A549 (cell line): ENCODE data around the gene DLGAP1.

Experiments
- CEBPB ChIP-seq, 2 experiments: fragments of >200 bp in 1 of 2; sonication (Bioruptor Twin) in 1 of 2; formaldehyde crosslinking in 1 of 2; IDR thresholded peaks; 2 replicates each; pipeline ENCODE4 v1.6.1; 2012 to 2016
- CHD2 ChIP-seq: fragments of 150-350 bp; IDR thresholded peaks from 2 replicates; pipeline ENCODE4 v1.6.1; 2014; ENCODE audit warnings: low read length; ENCODE audit not compliant: partially characterized antibody
- EP300 ChIP-seq, 2 experiments: fragments of >200 bp; sonication (Bioruptor Twin); formaldehyde crosslinking; IDR thresholded peaks; 2 replicates in 1 of 2; 3 replicates in 1 of 2; pipeline ENCODE4 v1.6.1; 2016 to 2017
- JUN ChIP-seq, 2 experiments: fragments of >200 bp; sonication (Bioruptor Twin); formaldehyde crosslinking; IDR thresholded peaks; 2 replicates in 1 of 2; 3 replicates in 1 of 2; pipeline ENCODE4 v1.6.1; 2016 to 2017
- JUNB ChIP-seq: fragments of >200 bp; sonication (Bioruptor Twin); formaldehyde crosslinking; IDR thresholded peaks from 2 replicates; pipeline ENCODE4 v1.6.1; 2016
- MYC ChIP-seq: IDR thresholded peaks from 2 replicates; pipeline ENCODE4 v1.6.1; 2012; ENCODE audit warnings: mild to moderate bottlenecking, inconsistent platforms, low read length, improper control_type of control experiment, borderline replicate concordance
- NR3C1 ChIP-seq: fragments of >200 bp; sonication (Bioruptor Twin); formaldehyde crosslinking; IDR thresholded peaks from 3 replicates; pipeline ENCODE4 v1.6.1; 2017
- PHF8 ChIP-seq: fragments of 200-600 bp; sonication (generic); IDR thresholded peaks from 2 replicates; pipeline ENCODE4 v1.6.1; 2016; ENCODE audit warnings: low read depth, mild to moderate bottlenecking, antibody characterized with exemption, moderate library complexity, borderline replicate concordance
- POLR2A ChIP-seq: IDR thresholded peaks from 2 replicates; pipeline ENCODE4 v1.6.1; 2012; ENCODE audit warnings: mild to moderate bottlenecking, low read length
- POLR2AphosphoS2 ChIP-seq: conservative IDR thresholded peaks from 2 replicates; pipeline ENCODE4 v1.6.1; 2012; ENCODE audit warnings: low read length, improper control_type of control experiment, inconsistent platforms
- RCOR1 ChIP-seq: fragments of 150-350 bp; IDR thresholded peaks from 2 replicates; pipeline ENCODE4 v1.6.1; 2014; ENCODE audit warnings: antibody characterized with exemption, low read length, low read depth
- SREBF2 ChIP-seq: fragments of 450-650 bp; IDR thresholded peaks from 2 replicates; pipeline ENCODE4 v1.6.1; 2014; ENCODE audit warnings: mild to moderate bottlenecking, moderate library complexity
- ZNF302 ChIP-seq: fragments of 250-450 bp; sonication (Bioruptor Pico); IDR thresholded peaks from 2 replicates; pipeline ENCODE4 v1.9.0; 2021; ENCODE audit warnings: inconsistent platforms, mild to moderate bottlenecking, moderate library complexity
- TF ChIP-seq, protein P1 (sequence below): fragments of >200 bp; sonication (Bioruptor Twin); formaldehyde crosslinking; IDR thresholded peaks from 3 replicates; pipeline ENCODE4 v1.5.1; 2016

DNA sequence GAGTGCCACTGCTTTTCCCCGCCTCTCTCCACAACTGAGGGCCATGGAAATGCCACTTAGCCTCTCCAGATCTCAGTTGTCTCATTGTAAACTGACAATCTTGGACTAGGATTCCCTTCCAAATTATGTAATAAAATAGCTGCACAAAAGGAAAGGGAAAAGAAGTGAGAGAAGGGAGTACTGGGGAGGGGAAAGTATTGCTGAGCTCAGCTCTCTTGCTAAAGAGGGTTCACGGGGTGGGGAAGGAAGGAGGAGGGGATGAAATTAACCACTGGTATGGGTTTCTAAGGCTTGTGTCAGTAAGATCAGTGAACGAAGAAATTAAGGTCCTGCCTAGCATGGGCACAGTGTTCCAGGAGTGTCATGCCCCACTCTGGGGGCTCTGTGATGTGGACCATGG lies 587.9 kb downstream of the DLGAP1 start:
- TF ChIP-seq, protein P1, sequence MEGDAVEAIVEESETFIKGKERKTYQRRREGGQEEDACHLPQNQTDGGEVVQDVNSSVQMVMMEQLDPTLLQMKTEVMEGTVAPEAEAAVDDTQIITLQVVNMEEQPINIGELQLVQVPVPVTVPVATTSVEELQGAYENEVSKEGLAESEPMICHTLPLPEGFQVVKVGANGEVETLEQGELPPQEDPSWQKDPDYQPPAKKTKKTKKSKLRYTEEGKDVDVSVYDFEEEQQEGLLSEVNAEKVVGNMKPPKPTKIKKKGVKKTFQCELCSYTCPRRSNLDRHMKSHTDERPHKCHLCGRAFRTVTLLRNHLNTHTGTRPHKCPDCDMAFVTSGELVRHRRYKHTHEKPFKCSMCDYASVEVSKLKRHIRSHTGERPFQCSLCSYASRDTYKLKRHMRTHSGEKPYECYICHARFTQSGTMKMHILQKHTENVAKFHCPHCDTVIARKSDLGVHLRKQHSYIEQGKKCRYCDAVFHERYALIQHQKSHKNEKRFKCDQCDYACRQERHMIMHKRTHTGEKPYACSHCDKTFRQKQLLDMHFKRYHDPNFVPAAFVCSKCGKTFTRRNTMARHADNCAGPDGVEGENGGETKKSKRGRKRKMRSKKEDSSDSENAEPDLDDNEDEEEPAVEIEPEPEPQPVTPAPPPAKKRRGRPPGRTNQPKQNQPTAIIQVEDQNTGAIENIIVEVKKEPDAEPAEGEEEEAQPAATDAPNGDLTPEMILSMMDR, result no peak
- TF ChIP-seq POLR2A, result no peak
- no peak for TF ChIP-seq JUNB
- TF ChIP-seq EP300 (IDR thresholded peaks at IDR 0.05), result no peak
- no peak for TF ChIP-seq SREBF2
- no peak for TF ChIP-seq NR3C1
- TF ChIP-seq CEBPB (IDR thresholded peaks at IDR 0.05), result no peak
- no peak for TF ChIP-seq JUN (IDR thresholded peaks at IDR 0.05)
- no peak for TF ChIP-seq RCOR1
- TF ChIP-seq ZNF302 (CRISPR knock-in tag), result no peak
- no peak for TF ChIP-seq MYC
- no peak for TF ChIP-seq POLR2AphosphoS2
- no peak for TF ChIP-seq CHD2
- TF ChIP-seq PHF8, result no peak
